Sigmoid colon (tissue), 3 donors: ENCODE measurements around the gene XYLT1.

Experiments
- POLR2A ChIP-seq, 2 donors: fragments of 450-650 bp; IDR thresholded peaks; one replicate each; pipeline ENCODE4 v1.6.1; 2016; ENCODE audit warnings: antibody characterized with exemption in 2 of 2, mild to moderate bottlenecking in 2 of 2, moderate library complexity in 2 of 2
- TF ChIP-seq, protein P1 (sequence below), 4 experiments: fragments of 450-650 bp in 3 of 4; fragments of 200-600 bp in 1 of 4; IDR thresholded peaks; one replicate each; pipeline ENCODE4 v1.5.1; 2016 to 2019; ENCODE audit warnings: antibody characterized with exemption in 4 of 4, mild to moderate bottlenecking in 3 of 4, moderate library complexity in 2 of 4

DNA sequence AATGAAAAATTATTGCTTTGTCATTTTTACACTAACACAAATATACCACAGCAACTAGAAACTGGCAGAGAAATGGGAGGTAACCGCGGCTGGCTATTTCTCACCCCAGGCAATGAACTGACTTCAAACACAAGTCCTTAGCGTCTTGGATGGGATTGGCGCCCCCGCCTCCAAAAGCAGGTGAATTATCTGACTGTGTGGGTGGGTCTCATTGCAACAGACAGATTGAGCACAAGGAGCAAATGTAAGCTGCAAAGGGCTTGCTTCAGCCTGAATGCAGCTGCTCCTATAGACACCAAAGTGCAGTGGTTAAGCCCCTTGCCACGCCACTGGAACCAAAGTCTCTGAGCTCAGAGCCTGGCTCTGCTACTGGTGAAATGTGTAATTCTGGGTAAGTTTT is 225.0 kb downstream of the XYLT1 start:
- TF ChIP-seq, protein P1, sequence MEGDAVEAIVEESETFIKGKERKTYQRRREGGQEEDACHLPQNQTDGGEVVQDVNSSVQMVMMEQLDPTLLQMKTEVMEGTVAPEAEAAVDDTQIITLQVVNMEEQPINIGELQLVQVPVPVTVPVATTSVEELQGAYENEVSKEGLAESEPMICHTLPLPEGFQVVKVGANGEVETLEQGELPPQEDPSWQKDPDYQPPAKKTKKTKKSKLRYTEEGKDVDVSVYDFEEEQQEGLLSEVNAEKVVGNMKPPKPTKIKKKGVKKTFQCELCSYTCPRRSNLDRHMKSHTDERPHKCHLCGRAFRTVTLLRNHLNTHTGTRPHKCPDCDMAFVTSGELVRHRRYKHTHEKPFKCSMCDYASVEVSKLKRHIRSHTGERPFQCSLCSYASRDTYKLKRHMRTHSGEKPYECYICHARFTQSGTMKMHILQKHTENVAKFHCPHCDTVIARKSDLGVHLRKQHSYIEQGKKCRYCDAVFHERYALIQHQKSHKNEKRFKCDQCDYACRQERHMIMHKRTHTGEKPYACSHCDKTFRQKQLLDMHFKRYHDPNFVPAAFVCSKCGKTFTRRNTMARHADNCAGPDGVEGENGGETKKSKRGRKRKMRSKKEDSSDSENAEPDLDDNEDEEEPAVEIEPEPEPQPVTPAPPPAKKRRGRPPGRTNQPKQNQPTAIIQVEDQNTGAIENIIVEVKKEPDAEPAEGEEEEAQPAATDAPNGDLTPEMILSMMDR (IDR thresholded peaks at IDR 0.05), result no peak
- no peak for TF ChIP-seq POLR2A (IDR thresholded peaks at IDR 0.05)
